HG03575 (cell line): ENCODE data around the gene CLIP4.

Experiments
- ATAC-seq: cut with Tn5 transposase; IDR thresholded peaks from one replicate; pipeline ENCODE4 v1.9.1; 2021; ENCODE audit not compliant: unreplicated experiment, insufficient number of reproducible peaks, low FRiP score; ENCODE audit errors: extremely low read depth

Gene CLIP4

DNA sequence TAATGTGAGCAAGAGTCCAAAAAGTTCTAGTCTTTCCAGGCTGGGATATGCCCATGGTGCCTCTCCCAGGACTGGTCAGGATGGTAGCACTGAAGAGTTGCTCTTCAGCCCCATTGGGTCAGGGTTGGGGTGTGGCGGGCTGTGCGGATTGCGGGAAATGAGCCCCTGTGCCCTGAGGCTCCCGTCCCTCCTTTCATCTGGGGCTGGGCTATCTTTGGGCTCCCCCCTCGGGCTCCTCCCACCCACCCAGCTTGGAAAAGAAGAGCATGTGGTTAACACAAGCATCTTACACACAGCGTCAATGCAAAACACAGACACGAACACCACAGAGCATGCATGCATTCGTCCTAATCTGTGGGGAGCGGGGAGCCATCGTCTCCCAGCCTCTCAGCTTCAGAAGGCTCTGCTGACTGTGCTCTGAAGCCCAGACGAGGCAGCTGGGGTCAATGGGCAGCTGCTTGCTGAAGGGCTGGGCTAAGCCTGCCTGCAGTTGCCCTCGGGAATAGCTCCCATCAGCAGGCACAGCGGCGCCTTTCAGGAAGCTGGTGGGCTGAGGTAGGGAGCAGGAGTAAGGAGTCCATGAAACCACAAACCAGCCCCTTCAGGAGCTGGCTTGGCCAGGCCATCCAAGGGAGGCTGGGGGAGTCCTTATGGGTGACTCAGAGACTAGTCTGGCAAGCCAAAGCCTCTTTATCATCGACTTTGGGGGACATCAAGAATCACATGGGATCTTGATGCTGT lies 112.9 kb downstream of the CLIP4 start:
- ATAC-seq = no peak

DNA sequence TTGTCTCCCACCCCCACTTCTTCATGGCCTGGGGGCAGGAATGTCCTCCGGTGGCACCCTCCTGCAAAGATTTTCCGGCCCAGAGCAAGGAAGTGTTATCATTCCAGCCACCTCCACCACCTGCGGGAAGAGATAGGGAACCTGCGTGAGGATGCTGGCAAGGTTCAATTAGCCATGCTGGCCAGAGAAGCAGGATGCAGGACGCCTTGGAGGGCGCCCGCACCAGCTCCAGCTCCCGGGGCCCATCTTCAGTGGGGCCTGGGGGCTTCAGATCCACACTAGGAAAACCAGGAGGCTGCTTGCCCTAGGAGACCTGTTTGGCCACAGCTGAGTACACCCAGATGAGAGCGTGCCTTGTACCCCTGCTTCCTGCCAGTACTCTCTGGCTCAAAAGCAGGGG lies 113.7 kb downstream of the CLIP4 start:
- no peak for ATAC-seq

DNA sequence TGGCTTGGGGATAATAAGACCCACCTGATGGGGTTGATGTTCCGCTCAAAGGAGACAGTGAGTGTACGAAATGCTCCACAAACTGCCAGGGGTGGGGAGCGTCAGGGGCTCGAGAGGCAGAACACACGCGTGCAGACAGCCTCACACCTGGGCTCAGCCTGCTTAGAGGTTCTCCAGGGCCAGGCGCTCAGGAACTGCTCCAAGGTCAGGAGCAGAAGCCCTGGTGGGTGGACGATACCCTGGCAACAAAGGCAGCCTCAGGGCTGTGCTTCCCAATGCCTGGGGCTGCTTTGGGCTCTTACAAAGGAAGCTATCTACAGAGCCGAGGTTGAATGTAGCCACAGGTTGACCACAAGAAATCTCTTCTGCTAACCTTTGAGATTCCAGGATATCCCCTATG lies 114.4 kb downstream of the CLIP4 start:
- ATAC-seq = no peak

DNA sequence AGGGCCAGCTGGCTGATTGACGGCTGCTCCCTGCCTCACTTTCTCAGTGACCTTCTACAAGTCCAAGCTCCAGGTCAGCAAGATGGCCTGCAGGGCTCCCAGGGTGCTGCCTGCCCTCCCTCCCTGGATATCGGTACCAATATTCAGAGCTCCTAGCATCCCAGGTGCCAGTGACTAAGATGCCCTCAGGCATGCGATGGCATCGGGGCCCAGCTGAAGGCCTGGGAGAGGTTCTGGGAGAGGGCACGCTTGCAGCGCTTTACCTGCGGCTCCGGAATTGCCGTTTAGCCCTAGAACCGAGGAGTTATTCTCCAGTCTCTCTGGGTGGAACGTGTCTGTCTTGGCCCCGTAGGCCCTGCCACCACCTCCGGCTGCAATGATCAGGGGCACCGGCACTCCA lies 116.8 kb downstream of the CLIP4 start:
- ATAC-seq = no peak

- no peak for ATAC-seq
These were observed 118.2 kb downstream of the CLIP4 start for GRCh38 chr2:29233428-29233827.

GRCh38 chr2:29235411-29235810 lies 120.2 kb downstream of the CLIP4 start:
- no peak for ATAC-seq

- ATAC-seq = no peak
These were observed 120.9 kb downstream of the CLIP4 start for GRCh38 chr2:29236074-29236473.

DNA sequence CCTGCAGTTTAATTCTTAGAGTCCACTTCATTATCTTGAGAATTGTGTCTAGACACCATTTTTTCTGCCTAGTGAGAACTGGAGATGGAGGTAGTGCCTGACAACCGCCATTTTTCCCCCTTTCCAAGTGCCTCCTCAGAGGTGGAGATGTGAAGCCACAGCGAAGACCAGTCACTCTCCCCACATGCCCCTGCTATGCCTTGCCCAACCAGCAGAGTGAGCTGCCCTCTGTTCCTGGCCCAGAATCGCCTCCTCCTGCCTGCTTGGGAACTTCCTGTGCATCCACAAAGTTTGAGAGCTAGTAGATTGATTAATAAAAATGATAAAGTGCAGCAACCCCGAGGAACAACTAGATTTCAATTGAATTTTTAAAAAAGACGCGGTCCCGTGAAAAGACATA lies 123.3 kb downstream of the CLIP4 start:
- no peak for ATAC-seq
